Lung microvascular endothelial cell (primary cell): Measurements from ENCODE around the gene BTBD7. TPM values are rescaled to one million over a fixed set of nuclear protein-coding genes. Genes with fewer than 3 reads are reported as not detected.

Experiments used
- DNase-seq, 2 donors: peaks; one replicate each; pipeline versions ENCODE4 v3.0.0 to v3.0.0-alpha.2; 2010; ENCODE audit warnings: low read depth in 2 of 2
- total RNA-seq: library from RNA; depleted of rRNA; stranded (reverse); fragments of >200 nt; gene quantifications from 2 replicates; pipeline ENCODE4 v1.2.1, GENCODE V29; 2014

Gene BTBD7
- total RNA-seq, 1 donor from 2014 or later: 27.2 TPM

GRCh38 chr14:93201155-93201704 is 131.6 kb downstream of the BTBD7 start:
- no peak for DNase-seq

DNA sequence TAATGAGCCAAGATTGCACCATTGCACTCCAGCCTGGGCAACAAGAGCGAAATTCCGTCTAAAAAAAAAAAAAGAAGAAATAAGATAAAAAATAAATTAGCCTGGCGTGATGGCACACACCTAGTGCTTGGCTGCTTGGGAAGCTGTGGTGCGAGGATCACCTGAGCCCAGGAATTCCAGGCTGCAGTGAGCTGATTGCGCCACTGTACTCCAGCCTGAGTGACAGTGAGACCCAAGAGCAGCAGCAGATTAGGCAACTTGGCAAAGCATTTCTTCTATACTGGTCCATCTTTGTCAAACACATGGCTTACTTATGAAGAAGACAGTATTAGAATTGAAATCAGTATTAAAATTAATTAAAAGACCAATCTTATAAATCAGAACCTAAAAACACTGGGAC is 132.3 kb downstream of the BTBD7 start:
- DNase-seq: no peak

- no peak for DNase-seq
Observed at GRCh38 chr14:93199031-93199430, 133.8 kb downstream of the BTBD7 start.

DNA sequence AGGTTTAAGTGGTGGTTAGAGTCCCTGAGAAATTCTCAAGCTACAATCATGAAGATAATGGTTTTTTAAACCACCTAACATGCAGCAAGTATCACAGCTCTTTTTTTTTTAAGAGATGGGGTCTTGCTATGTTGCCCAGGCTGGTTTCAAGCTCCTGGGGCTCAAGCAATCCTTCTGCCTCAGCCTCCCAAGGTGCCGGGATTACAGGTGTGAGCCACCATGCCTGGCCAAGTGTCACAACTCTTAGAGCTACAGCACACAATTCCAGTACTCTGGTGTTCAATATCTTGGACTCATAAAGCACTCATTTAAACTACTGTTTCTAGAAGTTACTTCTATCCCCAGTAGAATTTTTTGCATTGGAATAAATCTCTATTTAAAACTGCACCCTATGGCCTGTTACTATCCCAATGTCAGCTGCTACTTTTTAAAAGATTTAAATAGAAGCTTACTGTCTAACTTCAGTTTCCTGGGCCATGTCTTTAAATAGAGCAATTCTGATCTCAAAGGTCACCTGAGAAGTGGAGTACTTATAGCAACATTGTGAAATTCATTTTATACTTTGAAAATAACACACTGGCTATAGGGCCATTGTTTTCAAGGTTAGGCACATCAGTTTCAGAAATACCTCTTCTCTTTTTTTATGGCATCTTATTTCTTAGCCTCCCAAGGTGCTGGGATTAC is 137.4 kb downstream of the BTBD7 start:
- no peak for DNase-seq

Other genes starting within 250 kb of the BTBD7 start
- gene ITPK1, start 217.1 kb downstream of the BTBD7 start, total RNA-seq: 8.7 and 15.7 TPM in 2 replicates
- gene MOAP1, start 148.1 kb downstream of the BTBD7 start, total RNA-seq: 18.7 and 30.6 TPM in 2 replicates
- gene LYSET, start 147.7 kb downstream of the BTBD7 start, total RNA-seq: 8.5 and 17.1 TPM in 2 replicates
- 11.1 and 14.9 TPM in 2 replicates for gene GON7, start 126.0 kb downstream of the BTBD7 start, total RNA-seq
- gene UBR7, start 125.8 kb downstream of the BTBD7 start, total RNA-seq: 36.4 and 45.8 TPM in 2 replicates
- gene COX8C, start 14.1 kb upstream of the BTBD7 start, total RNA-seq: not detected in 2 replicates
- gene UNC79, start 97.9 kb upstream of the BTBD7 start, total RNA-seq: under 0.01 TPM in 1 of 2 replicates, not detected in the other